Upper lobe of right lung (tissue), 1 donor: Measurements from ENCODE around the gene COG6. TPM values are rescaled to one million over a fixed set of nuclear protein-coding genes. Genes with fewer than 3 reads are reported as not detected.

Source experiments
- ATAC-seq: fragments of 200-7000 bp; cut with Tn5 transposase; one replicate; pipeline ENCODE4 v1.9.1; 2020; ENCODE audit warnings: mild to moderate bottlenecking, moderate library complexity
- DNase-seq: peaks from one replicate; pipeline ENCODE4 v3.0.0-alpha.2; 2020
- H3K27ac ChIP-seq: fragments of 200-600 bp; one replicate; pipeline ENCODE4 v1.8.0; 2022
- H3K27me3 ChIP-seq: fragments of 200-600 bp; one replicate; pipeline ENCODE4 v1.8.0; 2022; ENCODE audit warnings: mild to moderate bottlenecking
- H3K36me3 ChIP-seq: fragments of 200-600 bp; one replicate; pipeline ENCODE4 v1.8.0; 2022
- H3K4me1 ChIP-seq: fragments of 200-600 bp; one replicate; pipeline ENCODE4 v1.8.0; 2022
- H3K4me3 ChIP-seq: fragments of 200-600 bp; one replicate; pipeline ENCODE4 v1.8.0; 2022; ENCODE audit warnings: mild to moderate bottlenecking
- H3K9me3 ChIP-seq: fragments of 200-600 bp; one replicate; pipeline ENCODE4 v1.8.0; 2022
- intact Hi-C: fragments of 100-400 bp; cut with DNase I; formaldehyde crosslinking; loops from one replicate; pipeline ENCODE4 v1.11.0; 2022
- total RNA-seq: library from RNA; stranded (reverse); fragmentation: NEBNext Ultra II Directional; extraction: Animal tissue kit (Norgen Biotek cat#: 25700); gene quantifications from one replicate; pipeline ENCODE4 v1.2.1, GENCODE V29; 2021
- TF ChIP-seq, protein P1 (sequence below): fragments of 200-600 bp; IDR thresholded peaks from one replicate; pipeline ENCODE4 v1.8.0; 2022; ENCODE audit warnings: antibody characterized with exemption
- donor health status: DM: no; HTN: yes; CAD: no; lungs with severe emphysema.

Gene COG6
- total RNA-seq, 1 donor from 2014 or later: 34.4 TPM

DNA sequence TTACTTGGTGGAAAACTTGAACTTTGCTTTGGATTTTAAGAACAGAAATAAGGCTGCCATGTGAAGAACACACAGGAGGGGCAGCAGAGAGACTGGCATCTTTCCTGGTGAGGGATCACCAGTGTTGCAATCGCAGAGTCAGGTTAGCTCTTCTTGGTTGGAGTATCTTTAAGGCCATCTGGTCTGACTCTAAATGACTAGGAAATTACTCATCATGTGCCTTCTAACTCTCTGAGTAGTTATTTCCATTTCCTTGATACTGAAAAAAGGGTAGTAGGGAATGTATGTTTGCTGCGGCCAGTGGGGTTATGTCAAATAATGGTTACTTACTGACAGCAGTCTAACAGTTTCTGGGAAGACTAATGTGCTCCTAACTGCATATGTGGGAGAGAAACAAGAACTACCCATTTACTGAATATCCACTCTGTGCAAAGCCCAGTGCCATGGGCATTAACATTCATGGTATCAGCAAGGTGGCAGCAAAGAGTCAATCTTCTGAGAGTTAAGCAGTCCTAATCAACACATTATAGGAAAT is 122.1 kb downstream of the COG6 start:
- peak; percentile 32 for ATAC-seq
- Histone ChIP-seq H3K27ac (no peak overlapping the region), H3K36me3 (no peaks in the 10 kb centered on the region), H3K9me3 (no peaks in the 10 kb centered on the region), H3K4me1 (no peaks in the 10 kb centered on the region), H3K27me3 (no peaks in the 10 kb centered on the region), H3K4me3 (no peak overlapping the region)
- TF ChIP-seq, protein P1, sequence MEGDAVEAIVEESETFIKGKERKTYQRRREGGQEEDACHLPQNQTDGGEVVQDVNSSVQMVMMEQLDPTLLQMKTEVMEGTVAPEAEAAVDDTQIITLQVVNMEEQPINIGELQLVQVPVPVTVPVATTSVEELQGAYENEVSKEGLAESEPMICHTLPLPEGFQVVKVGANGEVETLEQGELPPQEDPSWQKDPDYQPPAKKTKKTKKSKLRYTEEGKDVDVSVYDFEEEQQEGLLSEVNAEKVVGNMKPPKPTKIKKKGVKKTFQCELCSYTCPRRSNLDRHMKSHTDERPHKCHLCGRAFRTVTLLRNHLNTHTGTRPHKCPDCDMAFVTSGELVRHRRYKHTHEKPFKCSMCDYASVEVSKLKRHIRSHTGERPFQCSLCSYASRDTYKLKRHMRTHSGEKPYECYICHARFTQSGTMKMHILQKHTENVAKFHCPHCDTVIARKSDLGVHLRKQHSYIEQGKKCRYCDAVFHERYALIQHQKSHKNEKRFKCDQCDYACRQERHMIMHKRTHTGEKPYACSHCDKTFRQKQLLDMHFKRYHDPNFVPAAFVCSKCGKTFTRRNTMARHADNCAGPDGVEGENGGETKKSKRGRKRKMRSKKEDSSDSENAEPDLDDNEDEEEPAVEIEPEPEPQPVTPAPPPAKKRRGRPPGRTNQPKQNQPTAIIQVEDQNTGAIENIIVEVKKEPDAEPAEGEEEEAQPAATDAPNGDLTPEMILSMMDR: peak; percentile 18
- intact Hi-C loops: no loop called here
- no peak for DNase-seq

DNA sequence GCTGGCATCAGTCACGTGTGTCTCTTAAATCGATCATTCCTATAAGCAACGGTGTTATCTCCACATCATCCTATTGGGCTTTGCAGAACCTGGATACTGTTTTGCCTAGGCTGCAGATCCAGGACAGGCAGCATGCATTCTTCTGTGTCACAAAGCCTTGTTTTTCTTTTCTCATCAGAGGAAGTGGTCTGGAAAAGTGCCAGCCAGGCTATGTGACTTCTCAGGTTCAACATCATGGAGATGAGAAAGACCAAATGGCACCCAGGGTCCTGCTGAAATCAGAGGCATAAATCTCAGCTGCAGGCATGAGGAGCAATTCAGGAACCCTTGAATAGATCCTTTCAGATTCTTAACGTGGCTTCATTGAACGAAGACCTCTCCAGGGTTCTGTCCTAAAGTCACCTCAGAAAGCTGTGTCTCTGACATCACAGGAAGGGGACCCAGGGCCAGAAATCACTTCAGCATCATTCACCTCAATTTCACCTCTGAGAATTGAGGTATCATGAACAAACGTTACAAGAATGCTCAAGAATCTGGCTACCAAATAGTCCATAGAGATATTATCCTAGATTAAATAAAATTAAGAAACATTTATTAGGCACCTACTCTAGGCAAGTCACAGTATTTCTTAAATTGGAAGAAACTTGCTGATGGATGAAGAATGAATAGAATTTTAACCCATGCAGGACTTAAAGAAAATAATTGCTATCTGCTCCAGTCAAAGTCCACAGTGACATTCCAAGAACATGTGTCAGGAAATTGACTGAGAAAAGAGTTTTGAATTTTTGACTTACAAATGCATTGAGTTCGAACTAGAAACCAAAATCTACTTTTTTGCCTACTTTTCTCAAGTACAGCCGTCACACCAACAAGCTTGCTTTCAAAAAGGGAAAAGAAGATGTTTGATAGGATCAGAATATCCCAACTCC is 124.1 kb downstream of the COG6 start:
- no peak for DNase-seq
- no peaks in the 10 kb centered on the region for H3K27me3 ChIP-seq
- no peak overlapping the region for H3K4me3 ChIP-seq
- H3K9me3 ChIP-seq: no peaks in the 10 kb centered on the region
- ATAC-seq: no peak
- no peaks in the 10 kb centered on the region for H3K36me3 ChIP-seq
- H3K4me1 ChIP-seq: no peaks in the 10 kb centered on the region
- intact Hi-C loops: no loop called here
- no peak overlapping the region for H3K27ac ChIP-seq
- TF ChIP-seq, protein P1: no peak

DNA sequence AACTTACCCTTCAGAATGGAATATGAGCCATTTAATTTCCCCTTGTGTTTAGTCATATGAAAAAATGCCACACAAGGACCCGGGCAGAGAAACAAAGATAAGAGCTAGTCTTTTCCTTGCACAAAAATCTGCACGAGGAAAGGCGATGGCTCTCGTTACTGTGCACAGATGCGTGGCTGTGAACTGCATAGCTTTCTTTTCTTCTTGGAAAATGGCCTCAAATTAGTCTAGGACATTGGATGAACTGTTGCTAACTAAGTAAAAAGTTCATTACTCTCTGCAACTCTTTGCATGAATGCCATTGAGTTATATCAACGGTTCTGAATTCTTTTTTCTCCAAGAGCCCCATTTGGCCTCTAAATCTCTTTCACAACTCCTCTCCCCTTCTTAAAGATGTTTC is 125.2 kb downstream of the COG6 start:
- ATAC-seq: no peak
- Histone ChIP-seq H3K27me3 (no peaks in the 10 kb centered on the region), H3K4me3 (no peak overlapping the region), H3K27ac (no peak overlapping the region), H3K9me3 (no peaks in the 10 kb centered on the region), H3K4me1 (no peaks in the 10 kb centered on the region), H3K36me3 (no peaks in the 10 kb centered on the region)
- TF ChIP-seq, protein P1: no peak
- intact Hi-C loops: no loop called here
- DNase-seq: no peak

DNA sequence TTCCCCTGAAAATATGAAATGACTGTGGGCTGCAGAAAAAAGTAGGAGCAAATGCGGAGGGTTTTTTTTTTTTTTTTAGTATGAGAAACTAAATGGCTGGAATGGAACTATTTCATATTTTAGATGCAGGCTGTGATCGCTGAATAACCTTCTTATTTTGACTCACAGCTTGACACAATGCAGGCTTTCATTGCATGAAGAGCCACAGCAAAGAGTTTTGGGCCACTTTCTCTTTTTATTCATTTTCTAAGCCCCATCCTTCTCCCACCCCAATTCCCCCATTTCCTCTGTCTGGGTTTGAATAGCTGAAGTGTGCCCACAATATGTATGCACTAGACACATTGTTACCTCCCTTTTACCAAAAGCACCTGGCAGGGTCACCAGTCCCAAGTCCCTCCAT is 125.9 kb downstream of the COG6 start:
- TF ChIP-seq, protein P1: no peak
- intact Hi-C loops: no loop called here
- no peaks in the 10 kb centered on the region for H3K27me3 ChIP-seq
- H3K36me3 ChIP-seq: no peaks in the 10 kb centered on the region
- H3K27ac ChIP-seq: no peak overlapping the region
- DNase-seq (no peak), ATAC-seq (no peak)
- no peak overlapping the region for H3K4me3 ChIP-seq
- no peaks in the 10 kb centered on the region for H3K9me3 ChIP-seq
- H3K4me1 ChIP-seq: no peaks in the 10 kb centered on the region

DNA sequence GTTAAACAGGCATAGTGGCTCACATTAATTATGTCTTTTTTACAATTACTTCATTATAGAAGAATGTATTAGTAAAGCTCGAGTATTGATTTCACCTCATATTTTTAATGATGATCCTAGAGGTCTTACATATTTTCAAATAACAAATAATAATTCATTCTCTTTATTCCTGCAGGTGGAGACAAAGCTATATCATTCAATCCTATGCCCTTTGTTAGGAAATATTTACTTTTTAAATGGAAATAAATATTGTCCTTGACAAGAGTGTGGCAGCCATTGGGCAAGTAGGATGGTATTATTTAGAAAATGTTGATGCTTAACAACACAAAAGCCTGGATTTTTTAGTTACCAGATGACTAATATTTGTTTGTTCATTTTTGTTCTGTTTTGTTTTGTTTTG is 127.6 kb downstream of the COG6 start:
- TF ChIP-seq, protein P1: no peak
- Histone ChIP-seq H3K27me3 (no peaks in the 10 kb centered on the region), H3K4me1 (no peaks in the 10 kb centered on the region), H3K4me3 (no peak overlapping the region), H3K36me3 (no peaks in the 10 kb centered on the region), H3K9me3 (no peaks in the 10 kb centered on the region), H3K27ac (no peak overlapping the region)
- DNase-seq: no peak
- intact Hi-C loops: no loop called here
- no peak for ATAC-seq
